Umbilical cord (tissue), 2 donors: ENCODE data around the gene ZNF426. TPM values are rescaled to one million over a fixed set of nuclear protein-coding genes. Genes with fewer than 3 reads are reported as not detected.
"Not testable (repeated sequence)": the region's sequence is repeated elsewhere in the genome, so short reads cannot be mapped to it uniquely, and the experiment has no call there.

Experiments
- DNase-seq: peaks from one replicate; pipeline ENCODE4 v3.0.0-alpha.2; 2015; ENCODE audit warnings: low spot score
- total RNA-seq: library from RNA; depleted of rRNA; stranded (reverse); fragments of >200 nt; gene quantifications from one replicate; pipeline ENCODE4 v1.2.3, GENCODE V29; 2014; ENCODE audit warnings: low replicate concordance; ENCODE audit not compliant: insufficient read depth

The ZNF426 gene
- total RNA-seq = 24.3 TPM

- DNase-seq = peak; percentile 95
Observed at GRCh38 chr19:9538183-9539058, at the start of gene ZNF426. Gene ZNF426 (minus strand): TSS chr19:9538645. CDS start chr19:9536232, 2,413 bp downstream.

DNA sequence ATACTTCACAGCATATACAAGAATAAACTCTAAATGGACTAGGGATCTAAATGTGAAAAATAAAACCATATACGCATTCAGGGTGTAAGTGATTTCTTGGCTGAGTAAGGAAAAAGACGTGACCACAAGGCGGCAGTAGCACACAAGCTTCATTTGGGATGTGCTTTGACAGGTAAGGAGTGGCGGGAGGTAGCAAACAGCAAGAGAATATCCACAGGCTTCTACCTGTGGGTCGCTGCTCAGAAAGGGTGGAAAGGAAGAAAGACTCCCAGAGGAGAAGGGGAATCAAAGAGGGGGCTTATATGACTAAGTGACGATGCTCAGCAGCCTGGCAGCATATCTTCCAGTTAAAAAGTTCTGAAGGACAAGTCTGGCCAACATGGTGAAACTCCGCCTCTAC lies 48.3 kb upstream of the ZNF426 start:
- peak; percentile 62 for DNase-seq

GRCh38 chr19:9584073-9584833 lies 45.8 kb upstream of the ZNF426 start, which contains the start of gene ZNF121:
Gene ZNF121 (minus strand): TSS chr19:9584504. CDS start chr19:9568097, 16,407 bp downstream.
- DNase-seq = peak; percentile 91

DNA sequence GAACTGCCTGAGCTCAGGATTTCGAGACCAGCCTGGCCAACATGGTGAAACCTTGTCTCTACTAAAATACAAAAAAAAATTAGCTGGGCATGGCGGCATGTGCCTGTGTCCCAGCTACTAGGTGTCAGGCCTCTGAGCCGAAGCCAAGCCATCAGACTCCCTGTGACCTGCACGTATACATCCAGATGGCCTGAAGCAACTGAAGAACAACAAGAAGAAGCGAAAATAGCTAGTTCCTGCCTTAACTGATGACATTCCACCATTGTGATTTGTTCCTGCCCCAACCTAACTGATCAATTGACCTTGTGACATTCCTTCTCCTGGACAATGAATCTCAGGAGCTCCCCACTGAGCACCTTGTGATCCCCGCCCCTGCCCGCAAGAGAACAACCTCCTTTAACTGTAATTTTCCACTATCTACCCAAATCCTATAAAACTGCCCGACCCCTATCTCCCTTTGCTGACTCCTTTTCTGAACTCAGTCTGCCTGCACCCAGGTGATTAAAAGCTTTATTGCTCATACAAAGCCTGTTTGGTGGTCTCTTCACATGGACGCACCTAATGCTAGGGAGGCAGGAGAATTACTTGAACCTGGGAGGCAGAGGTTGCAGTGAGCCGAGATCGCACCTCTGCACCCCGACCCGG lies 43.8 kb upstream of the ZNF426 start:
- DNase-seq = not testable (repeated sequence)

DNA sequence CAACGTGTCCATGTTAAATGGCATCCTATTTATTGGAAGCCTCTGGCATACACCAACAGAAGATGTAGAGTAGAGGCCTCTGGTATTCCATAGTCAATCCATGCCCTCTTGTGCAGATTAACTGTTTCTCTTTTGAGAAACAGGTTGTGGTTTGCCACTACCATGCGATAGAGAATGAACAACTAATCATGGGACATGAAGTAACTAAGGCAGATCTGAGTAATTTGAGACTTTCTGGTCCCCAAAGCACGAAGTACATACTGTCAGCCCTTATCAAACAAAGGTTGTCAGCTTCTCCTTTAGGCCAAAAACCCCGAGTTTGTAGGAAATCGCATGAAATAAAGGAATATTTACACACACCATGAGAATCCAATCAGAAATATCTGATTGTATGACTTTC lies 42.3 kb upstream of the ZNF426 start:
- DNase-seq = no peak

GRCh38 chr19:9570255-9570654 lies 31.8 kb upstream of the ZNF426 start:
- DNase-seq = no peak

DNA sequence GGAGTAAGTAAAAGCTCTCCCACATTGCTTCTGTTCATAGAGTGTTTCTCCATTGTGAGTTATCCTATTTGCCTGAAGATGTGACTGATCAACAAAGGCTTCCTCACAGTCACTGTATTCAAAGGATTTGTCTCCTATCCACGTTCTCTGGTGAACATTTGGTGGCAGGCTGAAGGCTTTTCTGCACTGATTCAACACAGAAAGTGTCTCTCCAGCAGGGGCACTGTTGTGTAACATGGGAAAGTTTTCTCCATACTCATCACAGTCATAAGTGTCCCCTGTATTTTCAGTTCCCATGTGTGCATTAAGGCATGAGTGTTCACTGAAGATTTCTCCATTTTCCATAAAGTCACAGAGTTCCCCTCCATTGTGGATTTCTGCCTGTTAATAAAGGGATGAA lies 28.3 kb upstream of the ZNF426 start:
- no peak for DNase-seq

GRCh38 chr19:9565900-9566705 lies 27.7 kb upstream of the ZNF426 start:
- no peak for DNase-seq

DNA sequence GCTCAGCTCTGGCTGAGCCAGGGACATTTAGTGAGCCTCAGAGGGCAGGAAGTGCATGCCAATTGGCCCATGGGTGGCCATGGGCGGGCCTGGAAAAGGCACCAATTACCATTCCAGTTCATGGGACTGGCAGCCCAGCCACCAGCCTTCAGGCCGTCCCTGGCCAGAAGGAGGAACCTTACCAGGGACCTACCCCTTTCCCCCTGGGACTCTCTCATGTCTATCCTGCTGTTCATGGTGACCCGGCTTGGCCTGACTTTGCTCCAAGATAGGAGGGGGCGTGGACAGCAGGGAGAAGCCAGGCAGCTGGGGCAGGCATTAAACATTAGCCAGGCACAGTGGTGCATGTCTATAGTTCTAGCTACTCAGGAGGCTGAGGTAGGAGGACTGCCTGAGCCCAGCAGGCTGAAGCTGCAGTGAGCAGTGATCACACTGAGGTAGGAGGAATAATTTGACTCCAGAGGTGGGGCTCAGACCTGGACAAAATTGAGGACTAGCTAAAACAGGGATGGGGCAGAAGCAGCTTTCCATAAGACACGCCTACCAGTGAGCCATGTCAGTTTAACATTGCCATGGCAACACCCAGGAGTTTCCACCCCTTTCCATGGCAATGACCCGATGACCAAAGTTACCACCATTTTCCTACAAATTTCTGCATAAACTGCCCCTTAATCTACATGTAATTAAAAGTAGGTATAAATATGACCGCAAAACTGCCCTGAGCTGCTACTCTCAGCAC lies 14.3 kb upstream of the ZNF426 start:
- no peak for DNase-seq

DNA sequence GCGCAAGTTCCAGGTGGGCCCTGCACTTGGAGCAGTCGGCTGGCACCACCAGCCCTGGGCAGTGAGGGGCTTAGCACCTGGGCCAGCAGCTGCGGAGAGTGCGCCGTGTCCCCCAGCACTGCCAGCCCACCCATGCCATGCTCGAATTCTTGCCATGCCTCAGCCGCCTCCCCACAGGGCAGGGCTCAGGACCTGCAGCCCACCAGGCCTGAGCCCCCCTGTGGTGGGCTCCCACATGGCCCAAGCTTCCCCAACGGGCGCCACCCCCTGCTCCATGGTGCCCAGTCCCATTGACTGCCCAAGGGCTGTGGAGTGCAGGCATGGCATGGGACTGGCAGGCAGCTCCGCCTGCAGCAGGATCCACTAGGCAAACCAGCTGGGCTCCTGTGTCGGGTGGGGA lies 9.4 kb upstream of the ZNF426 start:
- DNase-seq = no peak

- DNase-seq = not testable (repeated sequence)
Observed at GRCh38 chr19:9541281-9541680, 2.8 kb upstream of the ZNF426 start.

- not testable (repeated sequence) for DNase-seq
Observed at GRCh38 chr19:9539921-9540320, 1.5 kb upstream of the ZNF426 start.

DNA sequence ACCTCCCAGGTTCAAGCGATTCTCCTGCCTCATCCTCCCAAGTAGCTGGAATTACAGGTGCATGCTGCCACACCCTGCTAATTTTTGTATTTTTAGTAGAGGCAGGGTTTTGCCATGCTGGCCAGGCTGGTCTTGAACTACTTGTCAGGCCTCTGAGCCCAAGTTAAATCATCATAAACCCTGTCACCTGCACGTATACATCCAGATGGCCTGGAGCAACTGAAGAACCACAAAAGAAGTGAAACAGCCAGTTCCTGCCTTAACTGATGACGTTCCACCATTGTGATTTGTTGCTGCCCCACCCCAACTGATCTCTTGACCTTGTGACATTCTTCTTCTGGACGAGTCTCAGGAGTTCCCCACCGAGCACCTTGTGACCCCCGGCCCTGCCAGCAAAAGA lies 756 bp upstream of the ZNF426 start:
- not testable (repeated sequence) for DNase-seq

DNA sequence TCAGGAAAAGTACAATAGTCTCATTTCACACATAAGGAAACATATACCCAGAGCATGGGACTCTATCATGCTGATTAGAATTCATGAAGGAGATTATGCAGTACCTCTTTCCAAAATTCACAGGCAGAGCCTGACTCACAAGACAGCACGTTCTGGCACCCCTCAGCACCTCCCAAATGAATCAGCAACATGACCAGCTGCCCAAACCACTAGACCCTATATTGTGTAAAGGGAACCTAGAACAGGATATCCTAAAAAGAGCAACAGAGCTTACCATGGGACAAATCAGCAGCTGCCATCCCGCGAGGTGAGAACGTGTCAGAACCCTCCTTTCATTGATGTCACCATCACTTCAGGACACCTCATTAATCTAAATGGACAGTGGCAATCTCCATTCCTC lies 2.5 kb downstream of the ZNF426 start:
- no peak for DNase-seq

DNA sequence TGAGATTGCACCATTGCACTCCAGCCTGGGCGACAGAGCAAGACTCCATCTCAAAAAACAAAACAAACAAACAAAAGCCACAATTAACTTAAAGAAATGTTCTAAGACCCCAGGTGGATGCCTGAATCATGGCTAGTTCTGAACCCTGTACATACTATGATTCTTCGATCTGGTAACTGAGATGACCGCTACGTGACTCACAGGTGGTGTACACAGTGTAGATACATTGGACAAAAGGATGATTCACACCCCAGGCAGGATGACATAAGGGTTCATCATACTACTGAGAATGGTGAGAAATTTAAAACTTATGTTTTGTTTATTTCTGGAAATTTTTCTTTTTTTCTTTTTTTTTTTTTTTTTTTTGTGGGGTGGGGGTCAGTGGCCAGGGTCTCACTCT lies 6.5 kb downstream of the ZNF426 start:
- no peak for DNase-seq

DNA sequence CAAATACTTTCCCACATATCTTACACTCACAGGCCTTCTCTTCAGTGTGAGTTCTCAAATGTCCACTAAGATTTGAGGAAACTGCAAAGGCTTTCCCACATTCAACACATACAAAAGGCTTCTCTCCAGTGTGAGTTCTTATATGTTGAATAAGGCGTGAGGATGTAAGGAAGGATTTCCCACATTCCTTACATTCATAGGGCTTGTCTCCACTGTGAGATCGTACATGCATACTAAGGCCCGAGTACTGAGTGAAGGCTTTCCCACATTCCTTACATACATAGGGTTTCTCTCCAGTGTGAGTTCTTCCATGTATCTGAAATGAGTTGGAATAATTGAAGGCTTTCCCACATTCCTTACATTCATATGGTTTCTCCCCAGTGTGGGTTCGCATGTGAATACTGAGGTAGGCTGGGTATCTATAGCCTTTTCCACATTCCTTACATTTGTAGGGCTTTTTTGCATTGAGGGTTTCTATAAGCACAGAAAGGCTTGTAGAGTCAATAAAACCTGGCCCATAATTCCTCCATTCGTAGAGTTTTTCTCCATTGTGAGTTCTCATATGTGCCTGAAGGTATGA lies 9.6 kb downstream of the ZNF426 start:
- DNase-seq = no peak

DNA sequence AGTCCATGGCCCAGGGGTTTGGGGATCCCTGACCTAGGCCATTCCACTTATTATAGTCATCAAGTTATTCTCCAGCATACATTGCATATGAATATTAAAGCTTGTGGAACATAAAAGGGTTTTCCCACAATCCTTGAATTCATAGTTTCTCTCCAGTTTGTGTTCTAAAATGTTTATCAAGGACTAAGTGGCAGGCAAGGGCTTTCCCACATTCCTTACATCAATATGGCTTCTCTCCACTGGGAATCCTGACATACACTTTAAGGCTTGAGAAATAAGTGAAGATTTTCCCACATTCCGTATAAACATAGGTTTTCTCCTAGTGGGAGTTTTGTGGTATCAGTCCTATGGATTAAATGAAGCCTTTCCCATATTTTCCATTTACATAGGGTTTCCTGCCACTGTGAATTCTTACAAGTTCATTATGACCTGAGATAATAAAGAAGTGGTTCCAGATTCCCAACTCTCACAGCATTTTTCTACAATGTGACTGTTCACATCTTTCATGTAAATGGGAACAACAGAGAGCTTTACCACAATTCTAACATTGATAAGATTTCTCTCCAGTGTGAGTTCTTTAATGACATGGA lies 14.5 kb downstream of the ZNF426 start:
- DNase-seq = no peak

DNA sequence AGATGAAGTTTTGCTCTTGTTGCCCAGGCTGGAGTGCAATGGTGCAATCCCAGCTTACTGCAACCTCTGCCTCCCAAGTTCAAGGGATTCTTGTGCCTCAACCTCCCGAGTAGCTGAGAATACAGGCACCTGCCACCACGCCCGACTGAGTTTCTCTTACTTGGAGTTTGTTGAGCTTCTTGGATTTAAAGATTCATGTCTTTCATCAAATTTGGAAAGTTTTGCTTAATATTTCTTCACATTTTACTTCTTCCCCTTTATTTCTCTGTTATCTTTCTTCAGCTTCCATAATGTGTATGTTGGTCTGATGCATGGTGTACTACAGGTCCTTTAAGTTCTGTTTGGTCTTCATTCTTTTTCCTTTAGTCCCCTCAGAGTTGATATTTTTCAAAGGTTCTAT lies 31.2 kb downstream of the ZNF426 start:
- DNase-seq = no peak

DNA sequence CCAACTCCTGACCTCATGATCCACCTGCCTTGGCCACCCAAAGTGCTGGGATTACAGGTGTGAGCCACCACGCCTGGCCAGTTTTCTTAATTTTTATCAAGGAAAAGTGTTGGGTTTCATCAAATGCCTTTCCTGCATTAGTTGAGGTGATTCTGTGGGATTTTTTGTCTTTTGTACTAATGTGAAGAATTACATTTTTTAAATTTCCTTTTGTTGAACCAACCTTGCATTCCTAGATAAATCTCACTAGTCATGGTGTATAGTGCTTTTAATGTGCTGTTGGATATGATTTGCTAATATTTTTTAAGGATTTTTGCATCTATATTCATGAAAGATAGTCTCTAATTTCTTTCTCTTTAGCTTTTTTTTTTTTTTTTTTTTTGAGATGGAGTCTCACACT lies 37.6 kb downstream of the ZNF426 start:
- no peak for DNase-seq
